GM11168 (cell line): Measurements from ENCODE around the gene PFDN6.

Experiments used
- in situ Hi-C: fragments of 300-500 bp; cut with MboI; formaldehyde crosslinking; loops from one replicate; pipeline ENCODE4 v1.12.0; 2022; ENCODE audit warnings: low sequenced_read_pairs; ENCODE audit not compliant: unreplicated experiment

The PFDN6 gene

GRCh38 chr6:33314943-33315792, 25.8 kb downstream of the PFDN6 start:
- in situ Hi-C loops = no loop called here

- in situ Hi-C loops = no loop called here
Observed at GRCh38 chr6:33315793-33316602, 26.6 kb downstream of the PFDN6 start.

GRCh38 chr6:33316603-33317418, 27.4 kb downstream of the PFDN6 start:
- in situ Hi-C loops = no loop called here

GRCh38 chr6:33317419-33317668, 27.9 kb downstream of the PFDN6 start:
- in situ Hi-C loops = no loop called here

- in situ Hi-C loops = no loop called here
Observed at GRCh38 chr6:33317669-33318425, 28.4 kb downstream of the PFDN6 start, which contains the start of gene ZBTB22. Gene ZBTB22, minus strand, starts transcription at chr6:33317744. Its CDS starts 828 bp downstream, at chr6:33316916.

GRCh38 chr6:33318426-33319073, 29.1 kb downstream of the PFDN6 start:
- in situ Hi-C loops = no loop called here

GRCh38 chr6:33319939-33320314, 30.5 kb downstream of the PFDN6 start:
- in situ Hi-C loops = no loop called here

GRCh38 chr6:33320315-33321181, 31.1 kb downstream of the PFDN6 start:
- in situ Hi-C loops = no loop called here

- in situ Hi-C loops = no loop called here
Observed at GRCh38 chr6:33321227-33321626, 31.8 kb downstream of the PFDN6 start.

- in situ Hi-C loops = no loop called here
Observed at GRCh38 chr6:33323623-33323948, 34.2 kb downstream of the PFDN6 start.

- in situ Hi-C loops = no loop called here
Observed at GRCh38 chr6:33324125-33324524, 34.7 kb downstream of the PFDN6 start.

- in situ Hi-C loops = no loop called here
Observed at GRCh38 chr6:33329058-33329457, 39.7 kb downstream of the PFDN6 start.

GRCh38 chr6:33330736-33331135, 41.3 kb downstream of the PFDN6 start:
- in situ Hi-C loops = no loop called here

GRCh38 chr6:33333666-33334065, 44.3 kb downstream of the PFDN6 start:
- in situ Hi-C loops = no loop called here

- in situ Hi-C loops = no loop called here
Observed at GRCh38 chr6:33335916-33336315, 46.5 kb downstream of the PFDN6 start.

- in situ Hi-C loops = no loop called here
Observed at GRCh38 chr6:33336495-33336894, 47.1 kb downstream of the PFDN6 start.

- in situ Hi-C loops = no loop called here
Observed at GRCh38 chr6:33339193-33339592, 49.8 kb downstream of the PFDN6 start.
